ENCODE measurements around the gene GPAM. TPM values are rescaled to one million over a fixed set of nuclear protein-coding genes. Genes with fewer than 3 reads are reported as not detected.

Gene GPAM
- total RNA-seq, 4 donors from 2014 or later = 6.9 to 15.1 (median 10.9) TPM

- Histone ChIP-seq H3K4me3 (no peak overlapping the region), H3K4me1 (no peaks in the 10 kb centered on the region), H3K27me3 (peaks cover 4% of the 10 kb centered on the region), H3K36me3 (no peaks in the 10 kb centered on the region), H3K27ac (no peak overlapping the region), H3K9me3 (no peaks in the 10 kb centered on the region)
- TF ChIP-seq EP300 (IDR thresholded peaks at IDR 0.05) (no peak), POLR2A (IDR thresholded peaks at IDR 0.05) (no peak), CTCF (IDR thresholded peaks at IDR 0.05) (no peak), POLR2AphosphoS5 (IDR thresholded peaks at IDR 0.05) (no peak)
- ATAC-seq = no peak
- 74 to 87% methylated on average over 2 to 3 of the region's 4 CpGs for WGBS, 2 donors (ENCODE audit: low coverage in 1 of 2)
Observed at GRCh38 chr10:112225771-112226438, 42.3 kb upstream of the GPAM start.

DNA sequence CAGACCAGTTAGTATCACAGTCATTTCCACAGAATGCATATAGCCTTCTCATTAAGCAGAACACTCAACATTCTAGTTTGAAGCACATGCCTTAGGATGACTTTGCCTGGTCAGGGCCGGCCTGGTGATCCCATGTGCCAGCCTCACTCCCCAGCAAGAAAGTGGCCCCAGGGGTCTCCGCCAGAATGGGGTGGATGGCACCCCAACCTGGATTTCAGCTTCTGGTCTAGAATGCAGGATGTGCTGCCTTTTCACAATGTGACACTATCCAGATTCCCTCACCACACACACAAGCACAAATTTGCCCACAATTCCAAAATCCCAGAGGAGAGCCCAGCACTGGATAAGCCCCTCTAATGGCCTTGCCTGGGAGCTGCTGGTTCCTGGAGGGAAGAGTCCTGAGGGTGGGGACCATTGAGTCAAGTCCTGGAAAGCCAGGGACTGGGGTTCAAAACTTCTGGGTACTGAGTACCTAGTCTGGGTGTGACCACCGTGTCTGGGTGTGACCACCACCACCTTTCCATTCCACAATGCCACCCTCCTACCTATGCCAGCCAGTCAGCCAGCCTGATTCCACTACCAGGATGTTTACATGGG, 41.5 kb upstream of the GPAM start:
- Histone ChIP-seq H3K36me3 (no peaks in the 10 kb centered on the region), H3K4me3 (no peak overlapping the region), H3K9me3 (peaks cover 0 to 8% (median 0%) of the 10 kb centered on the region in 3 donors), H3K27me3 (peaks cover 4% of the 10 kb centered on the region), H3K4me1 (no peaks in the 10 kb centered on the region), H3K27ac (no peak overlapping the region)
- ATAC-seq = no peak
- WGBS, 2 donors (ENCODE audit: low coverage in 1 of 2) = 83% methylated on average over 1 of the region's 3 CpGs; no CpG with 5 or more reads in 1 of the 2 donors
- TF ChIP-seq EP300 (IDR thresholded peaks at IDR 0.05) = no peak
- no peak for TF ChIP-seq POLR2AphosphoS5 (IDR thresholded peaks at IDR 0.05)
- no peak for TF ChIP-seq CTCF (IDR thresholded peaks at IDR 0.05)
- TF ChIP-seq POLR2A (IDR thresholded peaks at IDR 0.05) = no peak

DNA sequence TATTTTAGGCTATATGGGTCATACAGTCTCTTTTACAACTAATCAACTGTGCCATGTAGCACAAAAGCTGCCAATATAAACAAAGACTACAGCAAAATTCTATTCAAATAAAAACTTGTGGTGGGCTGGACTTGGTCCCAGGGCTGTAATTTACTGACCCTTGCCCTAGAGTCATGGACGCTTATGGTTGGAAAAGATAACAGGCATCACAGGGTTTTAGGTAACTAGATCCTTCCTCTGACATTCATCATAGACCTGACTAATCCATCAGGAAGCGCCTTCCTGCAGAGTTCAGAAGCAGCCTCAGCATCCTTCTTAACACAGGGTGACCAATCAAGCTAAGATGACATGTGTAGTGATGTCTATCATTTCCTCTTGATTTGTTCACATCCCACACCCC, 40.2 kb upstream of the GPAM start:
- 33 to 71% methylated on average over 2 of the region's 2 CpGs for WGBS, 2 donors (ENCODE audit: low coverage in 1 of 2)

GRCh38 chr10:112222799-112223198, 39.2 kb upstream of the GPAM start:
- no peaks in the 10 kb centered on the region for H3K4me1 ChIP-seq
- WGBS, 2 donors (ENCODE audit: low coverage in 1 of 2) = 92 to 93% methylated on average over 2 of the region's 2 CpGs
- no peak for ATAC-seq
- H3K27me3 ChIP-seq = peaks cover 4% of the 10 kb centered on the region
- no peak overlapping the region for H3K4me3 ChIP-seq
- peaks cover 0 to 10% (median 0%) of the 10 kb centered on the region in 3 donors for H3K9me3 ChIP-seq
- H3K36me3 ChIP-seq = no peaks in the 10 kb centered on the region
- H3K27ac ChIP-seq = no peak overlapping the region
- TF ChIP-seq POLR2A (IDR thresholded peaks at IDR 0.05) = no peak
- no peak for TF ChIP-seq EP300 (IDR thresholded peaks at IDR 0.05)
- TF ChIP-seq POLR2AphosphoS5 (IDR thresholded peaks at IDR 0.05) = no peak
- no peak for TF ChIP-seq CTCF (IDR thresholded peaks at IDR 0.05)

More for the DNA sequence above, 40.2 kb upstream of the GPAM start:
- H3K27me3 ChIP-seq = peaks cover 4% of the 10 kb centered on the region
- no peak for ATAC-seq
- H3K36me3 ChIP-seq = no peaks in the 10 kb centered on the region
- H3K9me3 ChIP-seq = peaks cover 0 to 10% (median 0%) of the 10 kb centered on the region in 3 donors
- H3K4me1 ChIP-seq = no peaks in the 10 kb centered on the region
- H3K4me3 ChIP-seq = no peak overlapping the region
- no peak overlapping the region for H3K27ac ChIP-seq
- no peak for TF ChIP-seq EP300 (IDR thresholded peaks at IDR 0.05)
- TF ChIP-seq POLR2AphosphoS5 (IDR thresholded peaks at IDR 0.05) = no peak
- no peak for TF ChIP-seq POLR2A (IDR thresholded peaks at IDR 0.05)
- no peak for TF ChIP-seq CTCF (IDR thresholded peaks at IDR 0.05)

- H3K9me3 ChIP-seq = peaks cover 0 to 10% (median 0%) of the 10 kb centered on the region in 3 donors
- no peaks in the 10 kb centered on the region for H3K4me1 ChIP-seq
- H3K4me3 ChIP-seq = no peak overlapping the region
- H3K27me3 ChIP-seq = peaks cover under 1% of the 10 kb centered on the region
- ATAC-seq = no peak
- H3K27ac ChIP-seq = no peak overlapping the region
- 81% methylated on average over 3 of the region's 3 CpGs for WGBS, 2 donors (ENCODE audit: low coverage in 1 of 2)
- H3K36me3 ChIP-seq = no peaks in the 10 kb centered on the region
- TF ChIP-seq POLR2A (IDR thresholded peaks at IDR 0.05) = no peak
- TF ChIP-seq EP300 (IDR thresholded peaks at IDR 0.05) = no peak
- TF ChIP-seq CTCF (IDR thresholded peaks at IDR 0.05) = no peak
- no peak for TF ChIP-seq POLR2AphosphoS5 (IDR thresholded peaks at IDR 0.05)
Observed at GRCh38 chr10:112221545-112221944, 38.0 kb upstream of the GPAM start.

Measured in gastroesophageal sphincter (tissue), 4 donors.